ENCODE measurements around the gene DNER. TPM values are rescaled to one million over a fixed set of nuclear protein-coding genes. Genes with fewer than 3 reads are reported as not detected.

The DNER gene
- total RNA-seq, 1 experiment from 2014 or later: 3.7 TPM

DNA sequence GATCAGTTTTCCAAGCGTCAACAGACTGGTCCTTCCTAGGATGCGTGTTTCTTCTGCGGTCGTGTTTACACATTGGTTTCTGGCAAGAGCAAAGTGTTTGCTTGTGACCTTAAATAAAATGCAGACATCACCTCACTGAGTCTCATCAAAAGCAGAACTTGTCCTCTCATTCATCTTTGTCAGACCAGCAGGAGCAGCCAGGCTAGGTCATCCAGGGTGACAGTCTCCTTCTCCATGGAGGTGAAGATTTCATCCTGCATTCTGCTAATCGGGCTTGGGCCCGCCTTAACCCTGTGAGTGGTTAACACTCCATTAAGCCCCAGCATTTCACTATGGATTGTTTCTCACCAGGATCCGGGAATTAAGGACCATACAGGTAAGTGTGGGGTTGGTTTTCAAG, 379.0 kb downstream of the DNER start:
- POLR2A ChIA-PET: no interaction called here
- ATAC-seq (no peak; the same call in 1 of the 2 replicates), DNase-seq (ENCODE audit: low spot score) (no peak)
- Mint-ChIP-seq H3K27ac (no peak overlapping the region), H3K36me3 (no peaks in the 10 kb centered on the region), H3K4me1 (peaks cover 6% of the 10 kb centered on the region), H3K9me3 (no peaks in the 10 kb centered on the region; the same call in 1 of the 2 replicates), H3K27me3 (ENCODE audit: low read depth) (no peaks in the 10 kb centered on the region), H3K4me3 (no peak overlapping the region)
- CTCF ChIA-PET: interaction anchor here (1.6 kb wide), 1 partner anchor 62 kb away, joined by 6 read pairs; no protein-coding TSS in a partner anchor
- TF ChIP-seq ELF4 (CRISPR knock-in tag; IDR thresholded peaks at IDR 0.05; ENCODE audit: low read depth): no peak
- TF ChIP-seq SMAD4 (CRISPR knock-in tag; IDR thresholded peaks at IDR 0.05): no peak
- TF ChIP-seq, protein P1, sequence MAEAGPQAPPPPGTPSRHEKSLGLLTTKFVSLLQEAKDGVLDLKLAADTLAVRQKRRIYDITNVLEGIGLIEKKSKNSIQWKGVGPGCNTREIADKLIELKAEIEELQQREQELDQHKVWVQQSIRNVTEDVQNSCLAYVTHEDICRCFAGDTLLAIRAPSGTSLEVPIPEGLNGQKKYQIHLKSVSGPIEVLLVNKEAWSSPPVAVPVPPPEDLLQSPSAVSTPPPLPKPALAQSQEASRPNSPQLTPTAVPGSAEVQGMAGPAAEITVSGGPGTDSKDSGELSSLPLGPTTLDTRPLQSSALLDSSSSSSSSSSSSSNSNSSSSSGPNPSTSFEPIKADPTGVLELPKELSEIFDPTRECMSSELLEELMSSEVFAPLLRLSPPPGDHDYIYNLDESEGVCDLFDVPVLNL (CRISPR knock-in tag; IDR thresholded peaks at IDR 0.05; ENCODE audit: borderline replicate concordance, low read depth): no peak
- no peak for TF ChIP-seq TEAD1 (CRISPR knock-in tag; IDR thresholded peaks at IDR 0.05)
- TF ChIP-seq SOX15 (CRISPR knock-in tag; IDR thresholded peaks at IDR 0.05): no peak
- TF ChIP-seq, protein P2, sequence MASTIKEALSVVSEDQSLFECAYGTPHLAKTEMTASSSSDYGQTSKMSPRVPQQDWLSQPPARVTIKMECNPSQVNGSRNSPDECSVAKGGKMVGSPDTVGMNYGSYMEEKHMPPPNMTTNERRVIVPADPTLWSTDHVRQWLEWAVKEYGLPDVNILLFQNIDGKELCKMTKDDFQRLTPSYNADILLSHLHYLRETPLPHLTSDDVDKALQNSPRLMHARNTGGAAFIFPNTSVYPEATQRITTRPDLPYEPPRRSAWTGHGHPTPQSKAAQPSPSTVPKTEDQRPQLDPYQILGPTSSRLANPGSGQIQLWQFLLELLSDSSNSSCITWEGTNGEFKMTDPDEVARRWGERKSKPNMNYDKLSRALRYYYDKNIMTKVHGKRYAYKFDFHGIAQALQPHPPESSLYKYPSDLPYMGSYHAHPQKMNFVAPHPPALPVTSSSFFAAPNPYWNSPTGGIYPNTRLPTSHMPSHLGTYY (CRISPR knock-in tag; IDR thresholded peaks at IDR 0.05): no peak
- TF ChIP-seq, protein P3, sequence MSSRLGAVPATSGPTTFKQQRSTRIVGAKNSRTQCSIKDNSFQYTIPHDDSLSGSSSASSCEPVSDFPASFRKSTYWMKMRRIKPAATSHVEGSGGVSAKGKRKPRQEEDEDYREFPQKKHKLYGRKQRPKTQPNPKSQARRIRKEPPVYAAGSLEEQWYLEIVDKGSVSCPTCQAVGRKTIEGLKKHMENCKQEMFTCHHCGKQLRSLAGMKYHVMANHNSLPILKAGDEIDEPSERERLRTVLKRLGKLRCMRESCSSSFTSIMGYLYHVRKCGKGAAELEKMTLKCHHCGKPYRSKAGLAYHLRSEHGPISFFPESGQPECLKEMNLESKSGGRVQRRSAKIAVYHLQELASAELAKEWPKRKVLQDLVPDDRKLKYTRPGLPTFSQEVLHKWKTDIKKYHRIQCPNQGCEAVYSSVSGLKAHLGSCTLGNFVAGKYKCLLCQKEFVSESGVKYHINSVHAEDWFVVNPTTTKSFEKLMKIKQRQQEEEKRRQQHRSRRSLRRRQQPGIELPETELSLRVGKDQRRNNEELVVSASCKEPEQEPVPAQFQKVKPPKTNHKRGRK (CRISPR knock-in tag; IDR thresholded peaks at IDR 0.05; ENCODE audit: borderline replicate concordance): no peak
- TF ChIP-seq, protein P4, sequence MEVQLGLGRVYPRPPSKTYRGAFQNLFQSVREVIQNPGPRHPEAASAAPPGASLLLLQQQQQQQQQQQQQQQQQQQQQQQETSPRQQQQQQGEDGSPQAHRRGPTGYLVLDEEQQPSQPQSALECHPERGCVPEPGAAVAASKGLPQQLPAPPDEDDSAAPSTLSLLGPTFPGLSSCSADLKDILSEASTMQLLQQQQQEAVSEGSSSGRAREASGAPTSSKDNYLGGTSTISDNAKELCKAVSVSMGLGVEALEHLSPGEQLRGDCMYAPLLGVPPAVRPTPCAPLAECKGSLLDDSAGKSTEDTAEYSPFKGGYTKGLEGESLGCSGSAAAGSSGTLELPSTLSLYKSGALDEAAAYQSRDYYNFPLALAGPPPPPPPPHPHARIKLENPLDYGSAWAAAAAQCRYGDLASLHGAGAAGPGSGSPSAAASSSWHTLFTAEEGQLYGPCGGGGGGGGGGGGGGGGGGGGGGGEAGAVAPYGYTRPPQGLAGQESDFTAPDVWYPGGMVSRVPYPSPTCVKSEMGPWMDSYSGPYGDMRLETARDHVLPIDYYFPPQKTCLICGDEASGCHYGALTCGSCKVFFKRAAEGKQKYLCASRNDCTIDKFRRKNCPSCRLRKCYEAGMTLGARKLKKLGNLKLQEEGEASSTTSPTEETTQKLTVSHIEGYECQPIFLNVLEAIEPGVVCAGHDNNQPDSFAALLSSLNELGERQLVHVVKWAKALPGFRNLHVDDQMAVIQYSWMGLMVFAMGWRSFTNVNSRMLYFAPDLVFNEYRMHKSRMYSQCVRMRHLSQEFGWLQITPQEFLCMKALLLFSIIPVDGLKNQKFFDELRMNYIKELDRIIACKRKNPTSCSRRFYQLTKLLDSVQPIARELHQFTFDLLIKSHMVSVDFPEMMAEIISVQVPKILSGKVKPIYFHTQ (CRISPR knock-in tag; IDR thresholded peaks at IDR 0.05): no peak
- TF ChIP-seq, protein P5, sequence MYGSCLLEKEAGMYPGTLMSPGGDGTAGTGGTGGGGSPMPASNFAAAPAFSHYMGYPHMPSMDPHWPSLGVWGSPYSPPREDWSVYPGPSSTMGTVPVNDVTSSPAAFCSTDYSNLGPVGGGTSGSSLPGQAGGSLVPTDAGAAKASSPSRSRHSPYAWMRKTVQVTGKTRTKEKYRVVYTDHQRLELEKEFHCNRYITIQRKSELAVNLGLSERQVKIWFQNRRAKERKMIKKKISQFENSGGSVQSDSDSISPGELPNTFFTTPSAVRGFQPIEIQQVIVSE (CRISPR knock-in tag; IDR thresholded peaks at IDR 0.05; ENCODE audit: borderline replicate concordance): no peak
- TF ChIP-seq CBFB (CRISPR knock-in tag; IDR thresholded peaks at IDR 0.05; ENCODE audit: low read depth): no peak
- no peak for TF ChIP-seq ZNF121 (CRISPR knock-in tag; IDR thresholded peaks at IDR 0.05)
- TF ChIP-seq, protein P6, sequence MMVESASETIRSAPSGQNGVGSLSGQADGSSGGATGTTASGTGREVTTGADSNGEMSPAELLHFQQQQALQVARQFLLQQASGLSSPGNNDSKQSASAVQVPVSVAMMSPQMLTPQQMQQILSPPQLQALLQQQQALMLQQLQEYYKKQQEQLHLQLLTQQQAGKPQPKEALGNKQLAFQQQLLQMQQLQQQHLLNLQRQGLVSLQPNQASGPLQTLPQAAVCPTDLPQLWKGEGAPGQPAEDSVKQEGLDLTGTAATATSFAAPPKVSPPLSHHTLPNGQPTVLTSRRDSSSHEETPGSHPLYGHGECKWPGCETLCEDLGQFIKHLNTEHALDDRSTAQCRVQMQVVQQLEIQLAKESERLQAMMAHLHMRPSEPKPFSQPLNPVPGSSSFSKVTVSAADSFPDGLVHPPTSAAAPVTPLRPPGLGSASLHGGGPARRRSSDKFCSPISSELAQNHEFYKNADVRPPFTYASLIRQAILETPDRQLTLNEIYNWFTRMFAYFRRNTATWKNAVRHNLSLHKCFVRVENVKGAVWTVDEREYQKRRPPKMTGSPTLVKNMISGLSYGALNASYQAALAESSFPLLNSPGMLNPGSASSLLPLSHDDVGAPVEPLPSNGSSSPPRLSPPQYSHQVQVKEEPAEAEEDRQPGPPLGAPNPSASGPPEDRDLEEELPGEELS (CRISPR knock-in tag; IDR thresholded peaks at IDR 0.05): no peak
- TF ChIP-seq, protein P7, sequence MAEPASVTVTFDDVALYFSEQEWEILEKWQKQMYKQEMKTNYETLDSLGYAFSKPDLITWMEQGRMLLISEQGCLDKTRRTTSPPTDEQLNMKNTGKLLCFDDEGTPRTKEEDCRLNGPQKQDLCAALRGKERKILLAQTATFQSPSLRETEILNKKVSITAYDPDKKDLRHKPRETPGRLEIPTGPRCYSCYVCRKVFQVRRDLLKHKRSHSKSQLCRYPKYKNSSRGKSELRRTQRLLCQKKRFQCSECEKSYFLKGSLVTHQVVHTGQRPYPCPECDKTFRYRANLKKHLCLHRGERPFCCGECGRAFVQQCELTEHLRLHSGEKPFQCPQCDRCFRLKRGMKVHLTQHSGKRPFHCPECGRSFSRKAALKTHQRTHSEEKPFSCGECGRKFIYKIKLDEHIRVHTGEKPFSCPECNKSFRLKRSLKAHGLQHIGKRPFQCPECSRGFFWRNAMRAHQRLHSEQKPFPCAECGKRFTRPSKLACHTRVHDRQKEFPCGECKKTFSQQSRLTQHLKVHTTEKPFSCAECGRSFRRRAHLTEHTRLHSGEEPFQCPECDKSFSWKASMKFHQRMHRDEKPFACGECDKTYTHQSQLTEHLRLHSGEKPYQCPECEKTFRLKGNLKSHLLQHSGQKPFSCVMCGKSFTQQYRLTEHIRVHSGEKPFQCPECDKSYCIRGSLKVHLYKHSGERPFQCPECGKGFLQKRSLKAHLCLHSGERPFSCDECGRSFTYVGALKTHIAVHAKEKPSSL (CRISPR knock-in tag; conservative IDR thresholded peaks at IDR 0.05): no peak
- TF ChIP-seq GABPB1 (CRISPR knock-in tag; IDR thresholded peaks at IDR 0.05): no peak
- TF ChIP-seq ATF1 (CRISPR knock-in tag; IDR thresholded peaks at IDR 0.05): no peak
- TF ChIP-seq, protein P8, sequence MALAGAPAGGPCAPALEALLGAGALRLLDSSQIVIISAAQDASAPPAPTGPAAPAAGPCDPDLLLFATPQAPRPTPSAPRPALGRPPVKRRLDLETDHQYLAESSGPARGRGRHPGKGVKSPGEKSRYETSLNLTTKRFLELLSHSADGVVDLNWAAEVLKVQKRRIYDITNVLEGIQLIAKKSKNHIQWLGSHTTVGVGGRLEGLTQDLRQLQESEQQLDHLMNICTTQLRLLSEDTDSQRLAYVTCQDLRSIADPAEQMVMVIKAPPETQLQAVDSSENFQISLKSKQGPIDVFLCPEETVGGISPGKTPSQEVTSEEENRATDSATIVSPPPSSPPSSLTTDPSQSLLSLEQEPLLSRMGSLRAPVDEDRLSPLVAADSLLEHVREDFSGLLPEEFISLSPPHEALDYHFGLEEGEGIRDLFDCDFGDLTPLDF (CRISPR knock-in tag; IDR thresholded peaks at IDR 0.05): no peak
- TF ChIP-seq ZNF219 (CRISPR knock-in tag; IDR thresholded peaks at IDR 0.05; ENCODE audit: borderline replicate concordance): no peak
- TF ChIP-seq, protein P9, sequence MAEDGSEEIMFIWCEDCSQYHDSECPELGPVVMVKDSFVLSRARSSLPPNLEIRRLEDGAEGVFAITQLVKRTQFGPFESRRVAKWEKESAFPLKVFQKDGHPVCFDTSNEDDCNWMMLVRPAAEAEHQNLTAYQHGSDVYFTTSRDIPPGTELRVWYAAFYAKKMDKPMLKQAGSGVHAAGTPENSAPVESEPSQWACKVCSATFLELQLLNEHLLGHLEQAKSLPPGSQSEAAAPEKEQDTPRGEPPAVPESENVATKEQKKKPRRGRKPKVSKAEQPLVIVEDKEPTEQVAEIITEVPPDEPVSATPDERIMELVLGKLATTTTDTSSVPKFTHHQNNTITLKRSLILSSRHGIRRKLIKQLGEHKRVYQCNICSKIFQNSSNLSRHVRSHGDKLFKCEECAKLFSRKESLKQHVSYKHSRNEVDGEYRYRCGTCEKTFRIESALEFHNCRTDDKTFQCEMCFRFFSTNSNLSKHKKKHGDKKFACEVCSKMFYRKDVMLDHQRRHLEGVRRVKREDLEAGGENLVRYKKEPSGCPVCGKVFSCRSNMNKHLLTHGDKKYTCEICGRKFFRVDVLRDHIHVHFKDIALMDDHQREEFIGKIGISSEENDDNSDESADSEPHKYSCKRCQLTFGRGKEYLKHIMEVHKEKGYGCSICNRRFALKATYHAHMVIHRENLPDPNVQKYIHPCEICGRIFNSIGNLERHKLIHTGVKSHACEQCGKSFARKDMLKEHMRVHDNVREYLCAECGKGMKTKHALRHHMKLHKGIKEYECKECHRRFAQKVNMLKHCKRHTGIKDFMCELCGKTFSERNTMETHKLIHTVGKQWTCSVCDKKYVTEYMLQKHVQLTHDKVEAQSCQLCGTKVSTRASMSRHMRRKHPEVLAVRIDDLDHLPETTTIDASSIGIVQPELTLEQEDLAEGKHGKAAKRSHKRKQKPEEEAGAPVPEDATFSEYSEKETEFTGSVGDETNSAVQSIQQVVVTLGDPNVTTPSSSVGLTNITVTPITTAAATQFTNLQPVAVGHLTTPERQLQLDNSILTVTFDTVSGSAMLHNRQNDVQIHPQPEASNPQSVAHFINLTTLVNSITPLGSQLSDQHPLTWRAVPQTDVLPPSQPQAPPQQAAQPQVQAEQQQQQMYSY (CRISPR knock-in tag; IDR thresholded peaks at IDR 0.05): no peak
- no peak for TF ChIP-seq CREB1 (CRISPR knock-in tag; IDR thresholded peaks at IDR 0.05)

All from WTC11 (cell line).